CD14-positive monocyte (primary cell): ENCODE measurements around the gene GRIK2. TPM values are rescaled to one million over a fixed set of nuclear protein-coding genes. Genes with fewer than 3 reads are reported as not detected.

Experiments
- DNase-seq, 3 donors: peaks; one replicate each; pipeline ENCODE4 v3.0.0-alpha.2; 2011 to 2022
- H2AFZ ChIP-seq: 2 replicates; pipeline ENCODE4 v1.6.0; 2012; ENCODE audit warnings: mild to moderate bottlenecking, low read depth, low read length, inconsistent platforms; ENCODE audit not compliant: insufficient read depth, poor library complexity, severe bottlenecking
- H3K27ac ChIP-seq, 2 donors: 1 replicate in 1 of 2; 2 replicates in 1 of 2; pipeline ENCODE4 v1.5.1; 2012 to 2013; ENCODE audit warnings: low read length in 2 of 2, control low read depth in 1 of 2, inconsistent platforms in 1 of 2, low read depth in 1 of 2, mild to moderate bottlenecking in 1 of 2
- H3K27me3 ChIP-seq, 2 donors: one replicate each; pipeline versions ENCODE4 v1.6.0 to v1.6.1; 2011 to 2013; ENCODE audit warnings: low read length in 2 of 2; ENCODE audit not compliant: control insufficient read depth in 2 of 2, insufficient read depth in 2 of 2
- H3K36me3 ChIP-seq, 2 donors: replicated peaks in 1 of 2; 1 replicate in 1 of 2; 2 replicates in 1 of 2; pipeline versions ENCODE4 v1.5.1 to v1.6.1; 2012 to 2013; ENCODE audit warnings: low read length in 2 of 2, control low read depth in 1 of 2, inconsistent platforms in 1 of 2, mild to moderate bottlenecking in 1 of 2; ENCODE audit not compliant: insufficient read depth in 2 of 2, control insufficient read depth in 1 of 2
- H3K4me1 ChIP-seq, 2 donors: 1 replicate in 1 of 2; 2 replicates in 1 of 2; pipeline versions ENCODE4 v1.5.1 to v1.6.1; 2012 to 2013; ENCODE audit warnings: low read length in 2 of 2, control low read depth in 1 of 2, inconsistent platforms in 1 of 2, mild to moderate bottlenecking in 1 of 2, moderate library complexity in 1 of 2; ENCODE audit not compliant: insufficient read depth in 2 of 2, control insufficient read depth in 1 of 2
- H3K4me2 ChIP-seq: replicated peaks from 2 replicates; pipeline ENCODE3; 2012; ENCODE audit warnings: low read length, moderate library complexity, mild to moderate bottlenecking; ENCODE audit not compliant: poor library complexity, severe bottlenecking; ENCODE audit errors: extremely low read depth
- H3K4me3 ChIP-seq, 3 experiments: fragments of 200-600 bp in 1 of 3; sonication (generic) in 1 of 3; replicated peaks in 1 of 3; 1 replicate in 2 of 3; 2 replicates in 1 of 3; pipeline ENCODE4 v1.5.1; 2011 to 2013; ENCODE audit warnings: low read length in 3 of 3, mild to moderate bottlenecking in 3 of 3, control low read depth in 2 of 3, low read depth in 2 of 3, inconsistent platforms in 1 of 3, moderate library complexity in 1 of 3
- H3K79me2 ChIP-seq: 2 replicates; pipeline ENCODE4 v1.6.0; 2012; ENCODE audit warnings: mild to moderate bottlenecking, control low read depth, inconsistent platforms, low read length, moderate library complexity; ENCODE audit not compliant: insufficient read depth
- H3K9ac ChIP-seq: 2 replicates; pipeline ENCODE4 v1.6.0; 2017; ENCODE audit warnings: low read length, mild to moderate bottlenecking; ENCODE audit not compliant: insufficient read depth, poor library complexity, severe bottlenecking
- H3K9me3 ChIP-seq, 2 donors: replicated peaks in 1 of 2; 1 replicate in 1 of 2; 2 replicates in 1 of 2; pipeline versions ENCODE4 v1.5.1 to v1.6.1; 2012 to 2013; ENCODE audit warnings: low read length in 2 of 2, control low read depth in 1 of 2; ENCODE audit not compliant: control insufficient read depth in 1 of 2, insufficient read depth in 1 of 2
- H4K20me1 ChIP-seq: 2 replicates; pipeline ENCODE4 v1.6.0; 2012; ENCODE audit warnings: mild to moderate bottlenecking, low read length, control low read depth, moderate library complexity; ENCODE audit not compliant: insufficient read depth
- H3K27ac Mint-ChIP-seq, 7 donors: one replicate each; pipeline ENCODE4 v1.8.0; 2020; ENCODE audit warnings: mild to moderate bottlenecking in 7 of 7, mixed read lengths in 7 of 7, moderate library complexity in 6 of 7, inconsistent platforms in 2 of 7
- H3K27me3 Mint-ChIP-seq, 3 donors: one replicate each; pipeline ENCODE4 v1.8.0; 2021 to 2022; ENCODE audit warnings: low read depth in 3 of 3, mild to moderate bottlenecking in 3 of 3, mixed read lengths in 3 of 3, moderate library complexity in 3 of 3, inconsistent platforms in 1 of 3
- H3K36me3 Mint-ChIP-seq, 2 donors: one replicate each; pipeline ENCODE4 v1.8.0; 2020; ENCODE audit warnings: mixed read lengths in 2 of 2, inconsistent platforms in 1 of 2, mild to moderate bottlenecking in 1 of 2
- H3K4me1 Mint-ChIP-seq: one replicate; pipeline ENCODE4 v1.8.0; 2020; ENCODE audit warnings: mild to moderate bottlenecking, mixed read lengths
- H3K4me3 Mint-ChIP-seq, 2 donors: one replicate each; pipeline ENCODE4 v1.8.0; 2020; ENCODE audit warnings: mild to moderate bottlenecking in 2 of 2, mixed read lengths in 2 of 2, moderate library complexity in 1 of 2
- H3K9me3 Mint-ChIP-seq, 7 donors: one replicate each; pipeline ENCODE4 v1.8.0; 2020 to 2022; ENCODE audit warnings: mixed read lengths in 7 of 7, mild to moderate bottlenecking in 6 of 7, moderate library complexity in 6 of 7, inconsistent platforms in 2 of 7
- CTCF ChIP-seq: fragments of 200-600 bp; IDR thresholded peaks from one replicate; pipeline ENCODE4 v1.8.0; 2022; ENCODE audit warnings: antibody characterized with exemption, mild to moderate bottlenecking
- WGBS: methylation state at CpG from one replicate; pipeline ENCODE4 v1.1.5; 2013; ENCODE audit warnings: missing lambda C conversion rate; ENCODE audit not compliant: insufficient coverage; 5-methylcytosine and 5-hydroxymethylcytosine counted together
- intact Hi-C, 2 donors: fragments of 100-400 bp; cut with micrococcal nuclease; formaldehyde crosslinking; loops; one replicate each; pipeline versions ENCODE4 v1.15.0 to v1.15.1; 2023
- polyA plus RNA-seq, 3 donors: library from polyadenylated mRNA; depleted of rRNA in 1 of 3; unstranded in 2 of 3; stranded (reverse) in 1 of 3; fragments of 300-500 nt in 2 of 3; fragments of >200 nt in 1 of 3; fragmentation: Illumina TruSeq in 2 of 3; gene quantifications; 1 replicate in 2 of 3; 2 replicates in 1 of 3; pipeline ENCODE4 v1.2.3, GENCODE V29; 2012 to 2021

GRIK2 gene
- polyA plus RNA-seq, 3 donors = not detected

- no peak for DNase-seq
- 61% methylated on average over 2 of the region's 2 CpGs for WGBS
- H3K79me2 ChIP-seq = no peaks in the 10 kb centered on the region
Measured at GRCh38 chr6:101784094-101784493, 390.6 kb downstream of the GRIK2 start.

GRCh38 chr6:101799531-101799930 lies 406.0 kb downstream of the GRIK2 start:
- H3K27ac Mint-ChIP-seq = no peak overlapping the region
- no peak overlapping the region for H3K4me3 ChIP-seq
- no peak for TF ChIP-seq CTCF
- no peak for DNase-seq
- no peaks in the 10 kb centered on the region for H3K4me1 Mint-ChIP-seq
- intact Hi-C loops = no loop called here
- H3K9me3 ChIP-seq = peaks cover 8 to 10% of the 10 kb centered on the region in 2 donors
- no peaks in the 10 kb centered on the region for H3K36me3 Mint-ChIP-seq
- no peak overlapping the region for H3K9ac ChIP-seq
- H3K27ac ChIP-seq = no peak overlapping the region
- no peaks in the 10 kb centered on the region for H3K27me3 ChIP-seq
- no peak overlapping the region for H3K4me3 Mint-ChIP-seq
- no peak overlapping the region for H2AFZ ChIP-seq
- no peak overlapping the region for H3K4me2 ChIP-seq
- H3K79me2 ChIP-seq = no peaks in the 10 kb centered on the region
- peaks cover under 1 to 8% (median 4%) of the 10 kb centered on the region in 7 donors for H3K9me3 Mint-ChIP-seq
- H4K20me1 ChIP-seq = no peaks in the 10 kb centered on the region
- 97% methylated on average over 5 of the region's 5 CpGs for WGBS
- H3K36me3 ChIP-seq = no peaks in the 10 kb centered on the region
- peaks cover 0 to 2% (median 2%) of the 10 kb centered on the region in 3 donors for H3K27me3 Mint-ChIP-seq
- H3K4me1 ChIP-seq = no peaks in the 10 kb centered on the region

More at GRCh38 chr6:101784094-101784493, 390.6 kb downstream of the GRIK2 start:
- Mint-ChIP-seq H3K27me3 (peaks cover 0 to 1% (median 0%) of the 10 kb centered on the region in 3 donors), H3K9me3 (peaks cover 4 to 16% (median 10%) of the 10 kb centered on the region in 7 donors), H3K36me3 (no peaks in the 10 kb centered on the region), H3K27ac (no peak overlapping the region), H3K4me1 (no peaks in the 10 kb centered on the region), H3K4me3 (no peak overlapping the region)
- no peak for TF ChIP-seq CTCF
- H3K4me3 ChIP-seq = no peak overlapping the region
- H3K36me3 ChIP-seq = no peaks in the 10 kb centered on the region
- intact Hi-C loops = no loop called here
- no peak overlapping the region for H2AFZ ChIP-seq
- H3K27ac ChIP-seq = no peak overlapping the region
- no peaks in the 10 kb centered on the region for H3K9me3 ChIP-seq
- H3K4me2 ChIP-seq = no peak overlapping the region
- H4K20me1 ChIP-seq = no peaks in the 10 kb centered on the region
- H3K27me3 ChIP-seq = no peaks in the 10 kb centered on the region
- H3K4me1 ChIP-seq = no peaks in the 10 kb centered on the region
- H3K9ac ChIP-seq = no peak overlapping the region
